Measurements from ENCODE around the gene MYOZ1. TPM values are rescaled to one million over a fixed set of nuclear protein-coding genes. Genes with fewer than 3 reads are reported as not detected.

MYOZ1 gene
- total and polyA plus RNA-seq, 2 of the 4 experiments (the other 2 are of a cell fraction), result 0.18 to 0.29 TPM

GRCh38 chr10:73653701-73654100 lies 12.4 kb upstream of the MYOZ1 start:
- H3K79me1 ChIP-seq (ENCODE audit: low read depth in 1 of 2, low read length in 2 of 2), result peaks cover 0 to 10% of the 10 kb centered on the region in 2 experiments; a peak in 2 of 4 replicates
- no peak overlapping the region for H4K8ac ChIP-seq (ENCODE audit: low read depth in 2 of 2, low read length in 2 of 2)
- H3K4me1 ChIP-seq (ENCODE audit: control insufficient read depth, insufficient read depth, low read length), result peaks cover 19% of the 10 kb centered on the region
- BruUV-seq (replicated peaks), result no TSS peak
- no peak overlapping the region for H3K56ac ChIP-seq (ENCODE audit: extremely low read depth, insufficient read depth, low read length)
- ChIA-PET CTCF (no interaction called here), POLR2A (ENCODE audit: unreplicated experiment) (no interaction called here)
- WGBS, 2 experiments (ENCODE audit: extremely low coverage in 2 of 2, insufficient read length in 1 of 2), result 60% methylated on average over 1 of the region's 3 CpGs; no CpG with 5 or more reads in 1 of the 2 experiments
- no peaks in the 10 kb centered on the region for H3K9me3 ChIP-seq (ENCODE audit: control insufficient read depth, insufficient read depth, low read length)
- no peak overlapping the region for H3K9ac ChIP-seq (ENCODE audit: low read depth, low read length)
- no peak overlapping the region for H3K27ac ChIP-seq (ENCODE audit: insufficient read depth, low read length)
- peak overlapping the region; percentile 59 for H4K91ac ChIP-seq (ENCODE audit: insufficient read depth, low read depth, low read length)
- no peak overlapping the region for H3K4me3 ChIP-seq (ENCODE audit: insufficient read depth, low read depth, low read length)
- no peaks in the 10 kb centered on the region for H3K27me3 ChIP-seq (ENCODE audit: control insufficient read depth, insufficient read depth, low read length)
- DNase-seq, result peak; percentile 60
- no peak overlapping the region for H4K5ac ChIP-seq (ENCODE audit: low read depth, low read length)
- H3K23ac ChIP-seq (ENCODE audit: low read depth, low read length), result no peak overlapping the region
- H2AK9ac ChIP-seq (replicated peaks; ENCODE audit: low read depth, low read length, poor library complexity), result no peak overlapping the region
- peak overlapping the region; percentile 44 for H3K4ac ChIP-seq (ENCODE audit: low read depth, low read length)
- peak overlapping the region; percentile 45 for H2AFZ ChIP-seq (replicated peaks; ENCODE audit: low read length, poor library complexity)
- intact Hi-C loops (cut with micrococcal nuclease) (no loop called here), dilution Hi-C loops (cut with HindIII; ENCODE audit: low sequenced_read_pairs, unreplicated experiment) (no loop called here), in situ Hi-C loops (cut with MboI; ENCODE audit: low sequenced_read_pairs) (no loop called here)
- peak; percentile 27; the same call in 1 of the 2 replicates for ATAC-seq (ENCODE audit: low read depth)
- peak overlapping the region; percentile 62; the same call in 1 of the 2 replicates for H2BK20ac ChIP-seq (ENCODE audit: low read depth, low read length)
- no peak overlapping the region for H3K18ac ChIP-seq (ENCODE audit: low read depth, low read length)
- H3K4me2 ChIP-seq (ENCODE audit: low read depth, low read length), result no peak overlapping the region
- peak overlapping the region; percentile 15; the same call in 1 of the 3 replicates for H2BK15ac ChIP-seq (ENCODE audit: low read depth, low read length)
- TF ChIP-seq FOS (IDR thresholded peaks at IDR 0.05; ENCODE audit: low read depth, low read length) (no peak), CTCF (conservative IDR thresholded peaks at IDR 0.05; ENCODE audit: low read depth, low read length) (peak; percentile 36), CEBPB (IDR thresholded peaks at IDR 0.05; ENCODE audit: low read depth, low read length) (no peak), SMC3 (IDR thresholded peaks at IDR 0.05; ENCODE audit: low read depth, low read length) (no peak), MAFK (IDR thresholded peaks at IDR 0.05; ENCODE audit: low read depth, low read length) (no peak), ELK1 (IDR thresholded peaks at IDR 0.05; ENCODE audit: borderline replicate concordance, low read depth, low read length) (no peak), NFE2L2 (IDR thresholded peaks at IDR 0.05; ENCODE audit: low read depth, low read length) (no peak), CHD1 (IDR thresholded peaks at IDR 0.05; ENCODE audit: low read depth, low read length) (no peak), RAD21 (IDR thresholded peaks at IDR 0.05; ENCODE audit: low read length) (peak; percentile 51)
- H2BK120ac ChIP-seq (ENCODE audit: low read depth, low read length), result peak overlapping the region; percentile 82; the same call in 1 of the 2 replicates
- H3K9me1 ChIP-seq (ENCODE audit: insufficient read depth, low read length), result peaks cover 21% of the 10 kb centered on the region
- peak overlapping the region; percentile 61 for H2AK5ac ChIP-seq (ENCODE audit: low read depth, low read length)
- no peak overlapping the region for H2BK5ac ChIP-seq (ENCODE audit: low read depth, low read length, poor library complexity, severe bottlenecking)
- peak overlapping the region; percentile 36 for H3K14ac ChIP-seq (replicated peaks; ENCODE audit: low read depth, low read length)
- no peaks in the 10 kb centered on the region for H4K20me1 ChIP-seq (ENCODE audit: insufficient read depth, low read length)
- H3K36me3 ChIP-seq (ENCODE audit: control insufficient read depth, insufficient read depth, low read length), result no peaks in the 10 kb centered on the region

Data from IMR-90 (cell line).